Left colon (tissue), 2 donors: ENCODE measurements around the gene SPATA21. TPM values are rescaled to one million over a fixed set of nuclear protein-coding genes. Genes with fewer than 3 reads are reported as not detected.
"Not testable (repeated sequence)": the region's sequence is repeated elsewhere in the genome, so short reads cannot be mapped to it uniquely, and the experiment has no call there.

Experiments used
- ATAC-seq: fragments of 200-7000 bp; cut with Tn5 transposase; one replicate; pipeline ENCODE4 v1.9.1; 2020; ENCODE audit warnings: mild to moderate bottlenecking, moderate library complexity
- DNase-seq, 2 donors: peaks; one replicate each; pipeline ENCODE4 v3.0.0-alpha.2; 2020
- intact Hi-C, 2 donors: fragments of 100-400 bp; cut with DNase I in 1 of 2; cut with micrococcal nuclease in 1 of 2; formaldehyde crosslinking; loops; one replicate each; pipeline versions ENCODE4 v1.11.2 to v1.14.0; 2022; cut with DNase I, micrococcal nuclease
- long read RNA-seq: library from polyadenylated mRNA; unstranded; transcript quantifications from one replicate; pipeline ENCODE4 v2.0.0, GENCODE V29; 2021
- total RNA-seq, 2 donors: library from RNA; stranded (reverse); fragmentation: NEBNext Ultra II Directional; extraction: Animal tissue kit (Norgen Biotek cat#: 25700); gene quantifications; one replicate each; pipeline ENCODE4 v1.2.1, GENCODE V29; 2021
- donor health status: DM: no; HTN: no; CAD: no.
- donor health status: DM: yes; HTN: yes; CAD: no.

SPATA21 gene
- not detected for total RNA-seq
- long read RNA-seq: 0 reads

DNA sequence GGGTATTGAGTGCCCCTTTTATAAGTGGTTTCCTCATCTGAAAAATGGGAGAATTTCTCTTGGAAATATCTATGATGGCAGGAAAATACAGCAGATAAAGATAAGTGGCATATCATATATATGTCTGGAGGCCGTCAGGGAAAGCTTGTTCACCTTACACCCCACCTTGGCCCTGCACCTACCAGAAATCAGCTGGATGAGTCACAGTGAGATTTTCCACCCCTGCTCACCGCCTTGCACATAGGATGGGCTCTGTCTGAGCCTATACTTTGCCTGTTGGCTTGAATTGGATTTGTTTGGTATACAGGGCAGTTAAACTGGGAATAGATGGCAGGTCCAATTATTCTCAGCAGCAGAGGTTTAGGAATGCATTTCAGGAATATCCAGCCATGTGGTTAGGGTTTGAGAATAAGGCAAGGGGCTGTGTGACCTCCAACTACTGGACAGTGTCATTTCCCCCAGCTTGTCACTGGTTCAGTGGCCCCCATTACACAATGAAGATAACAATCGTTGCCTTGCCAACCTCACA, at the start of gene SPATA21:
SPATA21 (minus strand) TSS at position 479 of the 529 bp plus-strand sequence. CDS start 6,053 bp downstream, outside the sequence.
- ATAC-seq (no peak), DNase-seq (no peak)
- intact Hi-C loops: no loop called here

DNA sequence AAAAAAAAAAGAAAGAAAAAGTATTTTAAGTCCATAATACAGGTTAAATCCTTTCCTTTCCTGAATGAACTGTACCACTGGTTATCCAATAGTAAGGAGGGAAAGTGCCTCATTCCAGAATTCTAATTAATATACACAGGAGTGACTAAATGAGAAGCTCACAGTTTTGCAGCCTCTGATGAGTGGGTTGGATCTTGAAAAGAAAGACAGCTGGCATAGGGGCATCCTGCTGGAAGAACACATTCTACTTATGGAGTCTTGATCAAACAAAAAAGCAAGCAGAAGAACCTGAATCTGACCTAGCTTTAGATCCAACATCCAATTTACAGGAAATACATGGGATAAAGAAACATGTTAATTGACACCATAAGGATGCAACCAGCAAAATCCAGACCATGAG, 49.8 kb upstream of the SPATA21 start:
- ATAC-seq, DNase-seq, intact Hi-C loops: not testable (repeated sequence)

GRCh38 chr1:16486316-16486715, 49.1 kb upstream of the SPATA21 start:
- DNase-seq, intact Hi-C loops, ATAC-seq: not testable (repeated sequence)

- ATAC-seq (no peak), DNase-seq (no peak)
- intact Hi-C loops: no loop called here
Measured at GRCh38 chr1:16484931-16485330, 47.7 kb upstream of the SPATA21 start.

GRCh38 chr1:16484501-16484835, 47.2 kb upstream of the SPATA21 start:
- no peak for DNase-seq
- ATAC-seq: no peak
- intact Hi-C loops: no loop called here

DNA sequence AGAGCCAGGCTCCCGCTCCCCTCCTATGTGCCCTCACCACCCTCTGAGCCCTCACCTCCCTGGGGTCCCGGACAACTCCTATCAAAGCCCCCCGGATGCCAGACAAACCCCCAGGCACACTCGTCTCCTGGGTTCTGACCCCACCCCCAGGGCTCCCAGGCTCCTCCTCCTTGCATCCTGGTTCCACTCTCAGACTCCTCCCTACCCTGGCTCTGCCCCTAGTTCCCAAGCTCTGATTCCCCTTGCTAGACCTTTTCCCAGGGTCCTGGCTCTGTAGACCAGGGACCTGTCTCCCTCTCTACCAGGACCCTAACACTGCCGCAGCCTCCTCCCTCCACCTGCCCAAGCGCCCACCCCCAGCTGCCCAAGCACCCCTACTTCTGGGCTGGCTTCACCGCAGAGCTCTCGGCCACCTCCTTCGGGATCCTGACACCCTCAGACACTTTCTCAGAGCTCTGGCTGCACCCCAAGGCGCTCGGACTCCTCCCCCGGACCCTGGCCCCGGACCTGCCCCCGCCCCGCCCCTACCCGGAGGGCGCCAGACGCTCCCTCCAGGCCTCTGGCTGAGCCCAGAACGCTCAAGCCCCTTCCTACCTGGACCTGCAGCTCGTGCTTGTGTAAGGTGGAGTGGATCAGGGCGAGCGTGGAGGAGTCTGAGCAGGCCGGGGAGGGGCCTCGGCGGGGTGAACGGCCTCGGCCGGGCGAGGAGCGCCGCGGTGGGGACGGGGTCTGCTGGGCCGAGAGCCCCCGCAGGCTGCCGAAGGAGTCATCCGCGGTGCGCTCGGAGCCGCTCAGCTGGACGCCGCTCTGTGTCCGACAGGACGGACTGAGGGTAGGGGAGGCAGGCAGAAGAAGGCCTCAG, 46.6 kb upstream of the SPATA21 start:
- DNase-seq, ATAC-seq, intact Hi-C loops: not testable (repeated sequence)

GRCh38 chr1:16483146-16483545, 45.9 kb upstream of the SPATA21 start:
- DNase-seq, intact Hi-C loops, ATAC-seq: not testable (repeated sequence)

- no peak for ATAC-seq
- intact Hi-C loops: no loop called here
- no peak for DNase-seq
Measured at GRCh38 chr1:16478091-16478490, 40.9 kb upstream of the SPATA21 start.

- intact Hi-C loops, ATAC-seq, DNase-seq: not testable (repeated sequence)
Measured at GRCh38 chr1:16475771-16476770, 38.8 kb upstream of the SPATA21 start.

DNA sequence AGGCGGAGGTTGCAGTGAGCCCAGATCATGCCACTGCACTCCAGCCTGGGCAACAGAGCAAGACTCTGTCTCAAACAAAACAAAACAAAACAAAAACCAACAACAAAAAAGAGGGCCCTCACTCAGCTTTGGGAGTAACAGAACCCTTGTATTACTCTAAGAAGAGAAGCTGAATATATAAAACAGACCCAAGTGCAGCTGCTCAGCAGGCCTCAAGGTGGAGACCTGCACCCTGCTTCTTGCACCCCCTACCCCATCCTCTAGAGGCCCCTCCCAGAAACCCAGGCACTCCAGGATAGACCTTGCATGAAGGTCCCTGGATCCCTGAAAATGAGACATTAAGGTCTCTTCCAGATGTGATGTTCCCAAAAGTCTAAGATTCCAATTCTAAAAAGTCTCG, 37.7 kb upstream of the SPATA21 start:
- intact Hi-C loops, ATAC-seq, DNase-seq: not testable (repeated sequence)

- intact Hi-C loops: no loop called here
- DNase-seq (no peak), ATAC-seq (no peak)
Measured at GRCh38 chr1:16474166-16474800, 37.1 kb upstream of the SPATA21 start.

GRCh38 chr1:16468558-16468957, 31.3 kb upstream of the SPATA21 start:
- intact Hi-C loops: no loop called here
- no peak for ATAC-seq
- DNase-seq: no peak

GRCh38 chr1:16464917-16465625, 27.8 kb upstream of the SPATA21 start:
- ATAC-seq: no peak
- DNase-seq: no peak
- intact Hi-C loops: no loop called here

- DNase-seq (no peak), ATAC-seq (no peak)
- intact Hi-C loops: no loop called here
Measured at GRCh38 chr1:16462773-16463330, 25.6 kb upstream of the SPATA21 start.

GRCh38 chr1:16461681-16462080, 24.5 kb upstream of the SPATA21 start:
- intact Hi-C loops: no loop called here
- DNase-seq (no peak), ATAC-seq (no peak)

GRCh38 chr1:16459352-16459925, 22.2 kb upstream of the SPATA21 start:
- intact Hi-C loops: no loop called here
- DNase-seq (no peak), ATAC-seq (no peak)

DNA sequence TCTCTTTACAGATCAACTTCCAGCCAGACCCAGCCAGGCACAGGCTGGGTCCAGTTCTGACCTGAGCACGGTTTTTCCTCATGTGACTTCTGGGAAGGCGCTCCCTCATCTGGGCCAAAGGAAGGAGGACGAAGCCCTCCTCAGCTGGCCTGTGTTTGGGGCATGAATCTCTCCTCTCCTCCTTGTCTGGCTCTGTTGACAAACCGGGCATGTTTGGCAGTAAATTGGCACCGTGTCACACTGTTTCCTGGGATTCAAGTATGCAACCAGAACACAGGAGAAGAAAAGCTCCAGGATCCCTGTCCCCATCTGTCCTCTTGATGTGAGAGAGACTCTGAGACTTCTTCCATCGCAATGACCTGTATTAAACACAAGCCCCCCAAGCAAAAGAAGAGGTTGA, 21.6 kb upstream of the SPATA21 start:
- intact Hi-C loops: no loop called here
- ATAC-seq (no peak), DNase-seq (no peak)

- intact Hi-C loops, ATAC-seq, DNase-seq: not testable (repeated sequence)
Measured at GRCh38 chr1:16456151-16456550, 18.9 kb upstream of the SPATA21 start.
